Measurements from ENCODE around the gene RALGPS2.
"Not testable (repeated sequence)": the region's sequence is repeated elsewhere in the genome, so short reads cannot be mapped to it uniquely, and the experiment has no call there.

The RALGPS2 gene

DNA sequence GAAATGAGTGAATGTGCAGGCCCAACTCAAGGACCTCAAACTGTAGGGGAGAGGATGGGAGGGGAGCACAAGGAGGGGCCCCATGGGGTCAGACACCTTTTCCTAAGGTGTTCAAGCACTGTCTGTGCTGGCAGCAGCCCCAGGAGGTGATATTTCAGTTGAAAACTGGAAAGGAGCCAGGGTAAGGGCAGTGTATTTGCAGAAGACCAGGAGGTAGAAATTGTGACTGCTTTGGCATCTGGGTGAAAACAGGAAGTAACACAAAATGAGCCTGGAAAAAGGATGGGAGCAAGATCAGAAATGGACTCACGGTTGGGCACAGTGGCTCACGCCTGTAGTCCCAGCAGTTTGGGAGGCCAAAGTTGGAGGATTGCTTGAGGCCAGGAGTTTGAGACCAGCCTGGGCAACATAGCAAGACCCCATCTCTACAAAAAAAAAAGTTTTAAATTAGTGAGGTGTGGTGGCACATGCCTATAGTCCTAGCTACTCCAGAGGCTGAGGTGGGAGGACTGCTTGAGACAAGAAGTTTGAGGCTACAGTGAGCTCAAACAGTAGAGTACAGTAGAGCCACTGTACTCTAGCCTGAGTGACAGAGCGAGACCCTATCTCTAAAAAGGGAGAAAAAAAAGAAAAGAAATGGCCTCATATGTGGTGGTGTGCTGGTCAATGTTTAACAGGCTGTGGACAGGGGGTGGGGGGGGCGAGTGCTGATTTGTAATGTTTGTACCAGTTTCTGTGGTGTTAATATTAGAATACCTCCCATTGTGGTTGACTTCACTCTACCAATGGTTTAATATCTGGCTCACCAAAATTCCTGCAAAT is 222.0 kb downstream of the RALGPS2 start:
- FAIRE-seq (no peak), DNase-seq (ENCODE audit: insufficient read length, low spot score) (no peak)
- TF ChIP-seq TAF1 (IDR thresholded peaks at IDR 0.05; ENCODE audit: low read depth, low read length): no peak
- no peak for TF ChIP-seq POU2F2 (IDR thresholded peaks at IDR 0.05; ENCODE audit: low read depth, low read length)
- no peak for TF ChIP-seq SPI1 (IDR thresholded peaks at IDR 0.05; ENCODE audit: low read depth, low read length)
- TF ChIP-seq POLR2AphosphoS5 (IDR thresholded peaks at IDR 0.05; ENCODE audit: low read depth, low read length): no peak
- TF ChIP-seq PAX5 (IDR thresholded peaks at IDR 0.05; ENCODE audit: insufficient read depth, low read length, severe bottlenecking): no peak
- TF ChIP-seq POLR2A (IDR thresholded peaks at IDR 0.05; ENCODE audit: low read depth, low read length): no peak

DNA sequence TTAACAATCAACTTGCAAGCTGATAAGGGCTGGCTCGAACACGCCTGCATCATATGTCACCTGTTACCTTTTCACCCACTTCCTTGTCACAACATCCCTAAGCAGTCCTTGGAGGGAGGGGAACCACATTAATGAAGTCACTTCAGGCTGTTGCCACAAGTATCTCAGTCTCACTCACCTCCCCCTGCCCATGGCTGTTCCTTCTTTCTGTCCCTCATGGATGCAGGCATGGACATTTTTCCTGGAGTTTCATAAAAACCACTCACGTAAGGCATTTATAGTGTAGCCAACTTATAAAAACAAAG is 222.6 kb downstream of the RALGPS2 start:
- DNase-seq (ENCODE audit: insufficient read length, low spot score): no peak
- FAIRE-seq: no peak
- no peak for TF ChIP-seq PAX5 (IDR thresholded peaks at IDR 0.05; ENCODE audit: insufficient read depth, low read length, severe bottlenecking)
- TF ChIP-seq POLR2AphosphoS5 (IDR thresholded peaks at IDR 0.05; ENCODE audit: low read depth, low read length): no peak
- TF ChIP-seq POU2F2 (IDR thresholded peaks at IDR 0.05; ENCODE audit: low read depth, low read length): no peak
- TF ChIP-seq TAF1 (IDR thresholded peaks at IDR 0.05; ENCODE audit: low read depth, low read length): no peak

DNA sequence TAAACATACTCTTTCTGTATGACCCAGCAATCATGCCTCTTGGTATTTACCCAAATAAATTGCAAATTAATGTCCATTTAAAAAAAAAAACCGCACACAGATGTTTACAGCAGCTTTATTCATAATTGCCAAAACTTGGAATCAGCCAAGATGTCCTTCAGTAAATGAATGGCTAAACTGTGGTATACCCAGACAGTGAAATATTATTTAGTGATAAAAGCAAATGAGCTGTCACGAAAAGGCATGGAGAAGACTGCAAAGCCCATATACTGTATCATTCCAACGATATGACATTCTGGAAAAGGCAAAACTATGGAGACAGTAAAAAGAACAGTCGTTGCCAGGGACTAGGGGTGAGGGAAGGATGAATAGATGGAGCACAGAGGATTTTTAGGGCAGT is 223.6 kb downstream of the RALGPS2 start:
- no peak for TF ChIP-seq PAX5 (IDR thresholded peaks at IDR 0.05; ENCODE audit: insufficient read depth, low read length, severe bottlenecking)
- TF ChIP-seq POLR2A (IDR thresholded peaks at IDR 0.05; ENCODE audit: low read depth, low read length): no peak
- TF ChIP-seq POLR2AphosphoS5 (IDR thresholded peaks at IDR 0.05; ENCODE audit: low read depth, low read length): no peak
- no peak for TF ChIP-seq POU2F2 (IDR thresholded peaks at IDR 0.05; ENCODE audit: low read depth, low read length)
- no peak for TF ChIP-seq SPI1 (IDR thresholded peaks at IDR 0.05; ENCODE audit: low read depth, low read length)
- TF ChIP-seq TAF1 (IDR thresholded peaks at IDR 0.05; ENCODE audit: low read depth, low read length): no peak
- FAIRE-seq (no peak), DNase-seq (ENCODE audit: insufficient read length, low spot score) (no peak)

DNA sequence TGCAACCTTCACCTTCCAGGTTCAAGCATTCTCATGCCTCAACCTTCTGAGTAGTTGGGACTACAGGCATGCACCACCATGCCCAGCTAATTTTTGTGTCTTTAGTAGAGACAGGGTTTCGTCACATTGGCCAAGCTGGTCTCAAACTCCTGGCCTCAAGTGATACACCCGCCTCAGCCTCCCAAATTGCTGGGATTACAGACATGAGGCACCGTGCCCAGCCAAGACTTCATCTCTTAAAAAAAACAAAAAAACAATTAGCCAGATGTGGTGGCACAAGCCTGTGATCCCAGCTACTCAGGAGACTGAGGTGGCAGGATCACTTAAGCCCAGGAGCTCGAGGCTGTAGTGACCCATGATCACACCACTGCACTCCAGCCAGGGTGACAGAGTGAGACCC is 224.8 kb downstream of the RALGPS2 start:
- DNase-seq (ENCODE audit: insufficient read length, low spot score); FAIRE-seq: not testable (repeated sequence)

DNA sequence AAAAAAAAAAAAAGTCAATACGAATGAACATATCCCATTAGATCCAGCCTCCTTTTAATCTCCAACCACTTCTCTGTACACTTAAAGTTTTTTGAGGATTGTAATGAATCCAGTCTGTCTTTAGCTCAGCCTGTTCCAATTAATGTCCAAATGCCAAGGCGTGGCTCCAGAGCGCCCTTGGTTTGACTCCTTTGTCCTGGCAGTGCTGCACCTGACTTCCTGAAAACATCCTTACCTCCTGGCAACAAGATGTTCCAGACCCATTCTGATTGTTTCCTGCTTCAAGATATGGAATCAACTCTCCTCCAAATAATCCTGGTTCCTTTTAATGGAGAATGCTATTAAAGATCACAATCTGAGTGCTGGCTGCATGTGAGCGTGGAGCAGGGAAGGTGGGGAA is 226.6 kb downstream of the RALGPS2 start:
- TF ChIP-seq POLR2AphosphoS5 (IDR thresholded peaks at IDR 0.05; ENCODE audit: low read depth, low read length) (no peak), TAF1 (IDR thresholded peaks at IDR 0.05; ENCODE audit: low read depth, low read length) (no peak), POLR2A (IDR thresholded peaks at IDR 0.05; ENCODE audit: low read depth, low read length) (no peak), POU2F2 (IDR thresholded peaks at IDR 0.05; ENCODE audit: low read depth, low read length) (no peak), PAX5 (IDR thresholded peaks at IDR 0.05; ENCODE audit: insufficient read depth, low read length, severe bottlenecking) (no peak), SPI1 (IDR thresholded peaks at IDR 0.05; ENCODE audit: low read depth, low read length) (no peak)
- FAIRE-seq (no peak), DNase-seq (ENCODE audit: insufficient read length, low spot score) (no peak)

DNA sequence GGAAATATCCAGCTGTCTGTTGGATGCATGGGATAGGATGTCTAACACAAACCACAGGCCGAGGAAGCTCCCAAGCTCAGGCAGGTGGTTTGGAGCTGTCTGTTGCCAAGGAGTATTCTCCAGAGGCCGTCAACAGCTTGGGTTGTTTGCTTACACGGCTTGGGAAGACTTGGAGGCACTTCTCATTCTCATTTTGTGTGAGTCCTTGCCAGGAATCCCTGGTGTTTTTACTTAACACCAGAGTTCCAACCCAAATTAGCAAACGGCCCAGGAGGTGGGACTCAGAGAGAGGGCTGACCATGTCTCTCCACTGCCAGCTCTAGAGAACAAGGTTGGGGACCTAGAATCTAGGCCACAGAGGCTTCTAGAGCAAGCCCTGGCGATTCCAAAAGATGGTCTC is 228.0 kb downstream of the RALGPS2 start:
- FAIRE-seq: no peak
- TF ChIP-seq PAX5 (IDR thresholded peaks at IDR 0.05; ENCODE audit: insufficient read depth, low read length, severe bottlenecking) (no peak), POU2F2 (IDR thresholded peaks at IDR 0.05; ENCODE audit: low read depth, low read length) (no peak), POLR2AphosphoS5 (IDR thresholded peaks at IDR 0.05; ENCODE audit: low read depth, low read length) (no peak), POLR2A (IDR thresholded peaks at IDR 0.05; ENCODE audit: low read depth, low read length) (no peak), SPI1 (IDR thresholded peaks at IDR 0.05; ENCODE audit: low read depth, low read length) (no peak), TAF1 (IDR thresholded peaks at IDR 0.05; ENCODE audit: low read depth, low read length) (no peak)
- no peak for DNase-seq (ENCODE audit: insufficient read length, low spot score)

DNA sequence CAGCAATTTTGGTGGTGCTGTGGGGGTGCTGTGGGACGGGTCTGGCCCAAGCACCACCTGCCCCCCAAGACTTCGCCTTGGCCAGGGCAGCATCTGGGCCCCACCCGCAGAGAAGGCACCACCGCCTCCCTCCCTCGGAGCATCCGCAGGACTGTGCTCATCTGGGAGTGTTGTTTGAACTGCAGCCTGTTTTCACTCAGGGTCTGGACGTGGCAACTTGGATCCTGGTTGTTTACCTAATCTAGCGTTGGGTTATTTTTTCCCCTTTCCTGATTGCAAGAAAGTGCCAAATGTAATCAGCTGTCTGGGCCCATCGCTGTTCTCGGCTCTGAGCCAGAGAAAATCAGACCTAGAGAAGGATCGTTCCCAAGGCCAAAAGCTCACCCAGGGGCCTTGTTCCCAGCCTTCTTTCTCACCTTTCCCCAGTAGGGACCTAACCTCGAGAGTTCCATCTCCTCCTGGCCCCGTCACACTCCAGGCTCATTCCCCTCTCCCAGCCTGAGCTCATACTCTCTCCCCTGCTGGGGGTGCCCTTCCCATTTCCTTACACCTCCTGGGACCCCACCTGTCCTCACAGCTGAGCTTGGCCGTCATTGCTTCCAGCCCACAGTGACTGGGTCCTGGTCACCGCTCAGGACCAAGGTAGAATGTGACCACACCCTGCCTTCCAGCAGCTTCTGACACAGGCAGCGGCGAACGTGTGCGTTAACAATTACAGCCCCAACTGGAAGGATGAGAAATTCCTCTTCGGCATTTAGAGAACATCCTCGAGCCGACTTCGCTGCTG is 228.7 kb downstream of the RALGPS2 start:
- FAIRE-seq (no peak), DNase-seq (ENCODE audit: insufficient read length, low spot score) (no peak)
- no peak for TF ChIP-seq PAX5 (IDR thresholded peaks at IDR 0.05; ENCODE audit: insufficient read depth, low read length, severe bottlenecking)
- TF ChIP-seq POLR2AphosphoS5 (IDR thresholded peaks at IDR 0.05; ENCODE audit: low read depth, low read length): no peak
- no peak for TF ChIP-seq TAF1 (IDR thresholded peaks at IDR 0.05; ENCODE audit: low read depth, low read length)
- TF ChIP-seq POU2F2 (IDR thresholded peaks at IDR 0.05; ENCODE audit: low read depth, low read length): no peak
- no peak for TF ChIP-seq SPI1 (IDR thresholded peaks at IDR 0.05; ENCODE audit: low read depth, low read length)
- no peak for TF ChIP-seq POLR2A (IDR thresholded peaks at IDR 0.05; ENCODE audit: low read depth, low read length)

DNA sequence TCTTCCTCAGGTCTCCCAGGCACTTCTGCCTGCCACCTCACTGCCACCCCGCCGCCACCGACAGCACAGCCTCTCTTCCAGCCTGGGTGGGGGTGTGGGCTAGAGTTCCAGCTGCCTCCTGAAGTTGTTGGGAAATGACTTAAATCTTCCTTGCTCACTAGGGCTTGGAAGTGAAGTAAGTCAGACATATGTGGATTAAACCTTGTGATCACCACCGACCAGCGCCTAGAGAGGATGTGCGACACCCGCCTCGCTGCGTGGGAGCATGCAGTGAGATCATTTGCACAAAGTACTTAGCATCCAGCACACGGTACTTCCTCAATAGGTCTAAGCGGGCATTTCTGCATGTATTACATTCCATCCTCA is 229.3 kb downstream of the RALGPS2 start:
- no peak for TF ChIP-seq POLR2AphosphoS5 (IDR thresholded peaks at IDR 0.05; ENCODE audit: low read depth, low read length)
- no peak for TF ChIP-seq TAF1 (IDR thresholded peaks at IDR 0.05; ENCODE audit: low read depth, low read length)
- no peak for TF ChIP-seq POLR2A (IDR thresholded peaks at IDR 0.05; ENCODE audit: low read depth, low read length)
- TF ChIP-seq PAX5 (IDR thresholded peaks at IDR 0.05; ENCODE audit: insufficient read depth, low read length, severe bottlenecking): no peak
- no peak for TF ChIP-seq SPI1 (IDR thresholded peaks at IDR 0.05; ENCODE audit: low read depth, low read length)
- no peak for TF ChIP-seq POU2F2 (IDR thresholded peaks at IDR 0.05; ENCODE audit: low read depth, low read length)
- FAIRE-seq (no peak), DNase-seq (ENCODE audit: insufficient read length, low spot score) (no peak)

DNA sequence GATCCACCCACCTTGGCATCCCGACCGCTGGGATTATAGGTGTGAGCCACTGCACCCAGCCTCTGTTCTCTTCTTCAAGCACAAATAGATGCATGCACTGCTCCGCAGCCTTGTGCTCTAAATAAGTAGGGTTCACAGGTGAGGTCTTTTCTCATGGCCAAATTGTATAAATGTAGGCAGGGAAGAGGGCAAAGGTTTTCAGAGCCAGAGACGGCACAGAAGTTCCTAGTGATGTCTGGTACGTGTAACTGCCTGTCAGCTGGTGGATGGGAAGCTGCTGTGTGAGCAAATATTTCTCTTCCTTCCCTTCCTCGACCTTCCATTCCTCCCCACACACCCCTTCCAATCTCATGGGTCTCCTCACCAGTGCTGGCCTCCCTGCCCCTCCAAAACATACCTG is 229.9 kb downstream of the RALGPS2 start:
- no peak for TF ChIP-seq POU2F2 (IDR thresholded peaks at IDR 0.05; ENCODE audit: low read depth, low read length)
- no peak for FAIRE-seq
- no peak for DNase-seq (ENCODE audit: insufficient read length, low spot score)

DNA sequence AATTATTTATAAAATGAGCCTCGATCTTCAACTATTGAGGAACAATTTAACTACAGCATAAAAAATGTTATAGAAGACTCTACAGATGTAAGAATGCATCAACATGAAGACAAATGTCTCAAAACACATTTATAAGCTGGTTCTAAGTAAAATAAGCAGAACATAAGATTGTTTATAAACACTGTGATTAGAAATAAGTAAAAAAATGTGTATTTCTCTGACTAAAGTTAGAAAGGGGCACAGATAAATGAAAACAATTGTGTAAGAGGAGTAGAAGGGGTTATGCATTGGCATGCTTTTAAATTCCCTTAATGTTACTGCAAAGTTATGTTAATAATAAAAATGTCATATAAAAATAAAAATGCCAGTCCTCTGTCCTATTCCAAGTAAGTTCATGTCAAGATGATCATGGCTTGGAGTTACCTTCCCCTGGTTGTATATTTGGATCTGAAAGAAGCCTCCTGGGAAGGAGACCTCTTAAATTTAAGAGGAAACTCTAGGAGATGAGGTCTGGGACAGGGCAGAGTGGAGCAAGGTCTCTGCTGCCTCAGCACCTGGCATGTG is 230.4 kb downstream of the RALGPS2 start:
- TF ChIP-seq POLR2A (IDR thresholded peaks at IDR 0.05; ENCODE audit: low read depth, low read length) (no peak), TAF1 (IDR thresholded peaks at IDR 0.05; ENCODE audit: low read depth, low read length) (no peak), SPI1 (IDR thresholded peaks at IDR 0.05; ENCODE audit: low read depth, low read length) (no peak), POLR2AphosphoS5 (IDR thresholded peaks at IDR 0.05; ENCODE audit: low read depth, low read length) (no peak), POU2F2 (IDR thresholded peaks at IDR 0.05; ENCODE audit: low read depth, low read length) (no peak)
- FAIRE-seq (no peak), DNase-seq (ENCODE audit: insufficient read length, low spot score) (no peak)
